ENCODE results near the gene ITPR1.

The ITPR1 gene

DNA sequence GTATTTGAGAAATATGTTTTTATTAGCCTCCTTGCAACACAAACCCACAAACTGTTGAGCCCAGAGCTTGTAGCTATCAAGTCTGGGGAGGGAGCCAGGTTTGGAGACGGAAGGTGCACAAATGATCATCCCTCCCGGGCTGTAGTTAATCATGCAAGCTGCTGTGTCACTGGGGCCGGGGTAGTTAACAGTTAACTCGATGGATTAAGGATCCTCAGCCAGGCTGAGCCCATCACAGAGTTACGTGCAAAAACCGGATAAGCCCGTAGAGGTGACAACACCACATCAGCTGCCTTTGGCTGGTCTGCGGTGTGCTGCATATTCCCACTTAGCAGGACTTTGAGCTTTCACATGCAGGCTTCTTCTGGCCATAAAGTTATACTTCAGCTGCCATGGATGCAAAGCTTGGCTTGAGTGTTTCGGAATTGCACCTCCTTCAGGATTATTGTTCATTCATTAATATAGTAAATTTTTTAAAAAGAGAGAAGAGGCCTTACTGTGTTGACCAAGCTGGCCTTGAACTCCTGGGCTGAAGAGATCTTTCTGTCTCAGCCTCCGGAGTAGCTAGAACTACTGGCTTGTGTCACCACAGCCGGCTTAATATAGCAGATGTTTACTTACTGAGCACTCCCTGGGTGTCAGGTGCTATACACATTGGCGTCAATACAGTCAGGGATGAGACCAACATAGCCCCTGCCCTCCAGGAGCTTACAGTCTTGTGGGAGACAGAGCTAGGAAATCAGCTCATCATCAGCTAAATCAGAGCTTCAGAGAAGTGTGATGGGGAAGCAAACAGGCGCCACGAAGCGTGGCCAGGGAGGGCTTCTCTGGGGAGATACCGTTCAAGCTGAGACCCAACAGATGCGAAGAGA is 259.3 kb downstream of the ITPR1 start:
- peak; percentile 9 for DNase-seq (ENCODE audit: low read depth)
- H3K27me3 ChIP-seq (replicated peaks; ENCODE audit: control insufficient read depth, insufficient read depth, low read length) = peaks cover 4% of the 10 kb centered on the region

DNA sequence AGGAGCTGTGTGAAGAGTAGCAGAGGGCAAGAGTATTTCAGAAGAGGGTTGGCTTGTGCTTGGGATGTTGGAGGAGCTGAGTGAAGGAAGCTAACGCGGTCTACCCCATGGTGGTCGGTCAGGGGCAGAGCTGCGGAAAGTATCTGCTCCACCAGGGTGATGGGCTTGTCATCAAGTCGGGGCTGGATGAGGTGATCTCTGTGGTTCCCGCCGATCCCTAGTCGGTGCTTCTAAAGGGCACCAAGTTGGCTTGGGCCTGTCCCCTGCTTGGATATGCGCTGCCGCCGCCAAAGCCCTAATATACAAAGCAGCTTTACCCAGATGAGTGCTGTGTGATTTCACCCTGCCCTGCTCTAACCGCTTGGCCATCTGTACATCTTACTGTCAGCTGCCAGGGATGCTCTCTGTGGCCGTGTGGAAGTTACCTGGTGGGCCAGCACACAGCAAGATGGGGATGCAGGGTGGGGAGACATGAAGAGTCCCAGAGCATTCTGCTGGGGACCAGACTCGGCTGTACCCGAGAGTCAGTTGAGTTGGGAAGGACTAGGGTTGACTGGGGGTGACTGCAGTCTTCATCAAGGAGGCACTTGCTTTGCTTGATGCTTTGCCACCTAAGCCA is 260.0 kb downstream of the ITPR1 start:
- DNase-seq (ENCODE audit: low read depth) = no peak
- Histone ChIP-seq H3K27me3 (replicated peaks; ENCODE audit: control insufficient read depth, insufficient read depth, low read length) (peaks cover 4% of the 10 kb centered on the region), H3K4me1 (ENCODE audit: control insufficient read depth, insufficient read depth, low read length) (peaks cover 15% of the 10 kb centered on the region), H3K36me3 (ENCODE audit: control insufficient read depth, insufficient read depth, low read length, severe bottlenecking) (no peaks in the 10 kb centered on the region), H3K4me3 (ENCODE audit: low read length) (no peak overlapping the region), H3K9ac (ENCODE audit: low read length) (no peak overlapping the region), H3K9me3 (ENCODE audit: control insufficient read depth, low read length) (no peaks in the 10 kb centered on the region)

More for the DNA sequence above, 259.3 kb downstream of the ITPR1 start:
- Histone ChIP-seq H3K4me3 (ENCODE audit: low read length) (no peak overlapping the region), H3K4me1 (ENCODE audit: control insufficient read depth, insufficient read depth, low read length) (peaks cover 15% of the 10 kb centered on the region), H3K9me3 (ENCODE audit: control insufficient read depth, low read length) (no peaks in the 10 kb centered on the region), H3K9ac (ENCODE audit: low read length) (no peak overlapping the region), H3K36me3 (ENCODE audit: control insufficient read depth, insufficient read depth, low read length, severe bottlenecking) (no peaks in the 10 kb centered on the region)

DNA sequence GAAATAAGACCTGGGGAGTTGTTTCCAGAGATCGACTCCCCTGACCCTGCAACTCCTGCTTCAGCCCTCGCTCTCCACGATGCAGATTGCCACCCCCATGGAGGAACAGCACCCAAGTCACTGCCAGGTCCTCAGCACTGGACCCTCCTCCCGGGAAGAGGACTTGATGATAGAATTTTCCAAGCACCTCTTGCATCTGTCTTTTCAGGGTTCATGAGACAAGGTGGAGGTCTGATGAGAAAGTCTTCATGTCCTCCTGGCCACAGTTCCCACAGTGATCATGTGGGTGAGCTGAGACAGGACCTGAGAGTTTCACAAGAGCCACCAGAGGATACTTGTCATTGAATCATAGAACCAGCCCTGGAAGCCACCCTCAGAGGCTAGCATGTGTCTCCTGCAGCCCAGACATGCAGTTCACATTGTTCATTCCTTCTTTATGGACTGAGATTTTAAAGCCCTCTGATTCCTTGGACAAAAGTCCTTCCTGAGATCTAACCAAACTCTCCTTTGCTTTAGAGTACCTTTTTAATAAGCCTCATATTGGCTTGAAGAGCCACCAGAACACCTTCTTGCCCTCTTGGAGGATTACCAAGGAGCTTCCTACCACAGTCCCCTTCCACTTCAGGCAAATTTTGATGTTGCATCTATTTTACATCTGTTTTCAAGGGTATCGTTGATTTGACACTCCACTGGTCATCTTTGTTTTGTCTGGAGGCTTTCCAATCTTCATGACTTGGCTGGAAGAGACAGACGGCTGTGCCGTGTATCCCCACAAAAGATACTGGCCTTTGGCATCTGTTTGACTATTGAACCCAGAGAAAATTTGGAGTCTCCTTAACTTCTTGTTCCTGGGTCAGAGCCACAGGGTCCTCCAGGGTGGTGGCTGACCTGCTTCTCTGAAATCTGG is 261.3 kb downstream of the ITPR1 start:
- DNase-seq (ENCODE audit: low read depth) = no peak
- Histone ChIP-seq H3K4me3 (ENCODE audit: low read length) (no peak overlapping the region), H3K27me3 (replicated peaks; ENCODE audit: control insufficient read depth, insufficient read depth, low read length) (peaks cover 9% of the 10 kb centered on the region), H3K9ac (ENCODE audit: low read length) (no peak overlapping the region), H3K36me3 (ENCODE audit: control insufficient read depth, insufficient read depth, low read length, severe bottlenecking) (no peaks in the 10 kb centered on the region), H3K9me3 (ENCODE audit: control insufficient read depth, low read length) (no peaks in the 10 kb centered on the region), H3K4me1 (ENCODE audit: control insufficient read depth, insufficient read depth, low read length) (peaks cover 15% of the 10 kb centered on the region)

DNA sequence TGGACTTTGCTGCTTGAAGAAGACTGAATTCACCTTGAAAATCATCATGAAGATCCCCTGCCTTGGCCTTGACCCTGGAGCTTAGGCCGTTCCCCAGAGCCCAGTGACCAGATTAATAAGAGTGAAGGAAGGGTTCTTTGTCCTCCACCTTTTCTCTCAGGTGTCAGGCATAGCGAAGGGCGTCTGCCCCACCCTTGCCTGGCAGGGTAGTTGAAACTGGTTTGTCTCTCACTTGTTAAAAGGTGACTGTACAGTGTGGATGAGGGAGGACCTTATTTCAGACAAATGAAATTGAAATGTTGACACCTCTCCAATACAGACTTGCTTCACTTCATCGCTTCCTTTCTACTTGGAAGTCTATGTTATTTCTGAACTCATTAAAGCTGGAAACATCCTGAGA is 262.4 kb downstream of the ITPR1 start:
- DNase-seq (ENCODE audit: low read depth) = no peak
- Histone ChIP-seq H3K9me3 (ENCODE audit: control insufficient read depth, low read length) (no peaks in the 10 kb centered on the region), H3K4me3 (ENCODE audit: low read length) (no peak overlapping the region), H3K27me3 (replicated peaks; ENCODE audit: control insufficient read depth, insufficient read depth, low read length) (peaks cover 13% of the 10 kb centered on the region), H3K4me1 (ENCODE audit: control insufficient read depth, insufficient read depth, low read length) (peaks cover 15% of the 10 kb centered on the region), H3K36me3 (ENCODE audit: control insufficient read depth, insufficient read depth, low read length, severe bottlenecking) (no peaks in the 10 kb centered on the region), H3K9ac (ENCODE audit: low read length) (no peak overlapping the region)

DNA sequence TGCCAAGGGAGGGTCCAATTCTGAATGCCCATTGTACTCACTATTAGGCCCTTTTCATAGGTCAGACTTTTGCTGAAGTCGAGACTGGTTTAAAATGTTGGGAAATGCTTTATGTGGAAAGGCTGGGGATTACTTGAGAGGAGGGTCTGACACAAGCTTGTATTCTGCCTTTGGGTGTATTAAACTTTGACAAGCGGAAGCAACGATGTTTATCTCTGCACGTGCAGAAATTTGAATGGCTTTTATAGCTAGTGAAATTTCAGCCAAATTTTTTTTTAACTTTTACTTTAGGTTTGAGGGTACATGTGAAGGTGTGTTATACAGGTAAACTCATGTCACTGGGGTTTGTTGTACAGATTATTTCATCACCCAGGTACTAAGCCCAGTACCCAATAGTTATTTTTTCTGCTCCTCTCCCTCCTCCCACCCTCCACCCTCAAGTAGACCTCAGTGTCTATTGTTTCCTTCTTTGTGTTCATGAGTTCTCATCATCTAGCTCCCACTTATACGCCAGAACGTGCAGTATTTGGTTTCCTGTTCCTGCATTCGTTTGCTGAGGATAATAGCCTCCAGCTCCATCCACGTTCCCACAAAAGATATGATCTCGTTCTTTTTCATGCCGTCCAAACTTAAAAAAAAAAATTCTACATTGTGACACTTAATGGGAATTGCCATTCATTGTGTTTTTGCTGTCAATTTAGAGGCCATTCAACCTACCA is 263.1 kb downstream of the ITPR1 start:
- no peaks in the 10 kb centered on the region for H3K36me3 ChIP-seq (ENCODE audit: control insufficient read depth, insufficient read depth, low read length, severe bottlenecking)
- peaks cover 11% of the 10 kb centered on the region for H3K4me1 ChIP-seq (ENCODE audit: control insufficient read depth, insufficient read depth, low read length)
- no peaks in the 10 kb centered on the region for H3K9me3 ChIP-seq (ENCODE audit: control insufficient read depth, low read length)
- no peak overlapping the region for H3K9ac ChIP-seq (ENCODE audit: low read length)
- no peak for DNase-seq (ENCODE audit: low read depth)
- peaks cover 13% of the 10 kb centered on the region for H3K27me3 ChIP-seq (replicated peaks; ENCODE audit: control insufficient read depth, insufficient read depth, low read length)
- no peak overlapping the region for H3K4me3 ChIP-seq (ENCODE audit: low read length)

DNA sequence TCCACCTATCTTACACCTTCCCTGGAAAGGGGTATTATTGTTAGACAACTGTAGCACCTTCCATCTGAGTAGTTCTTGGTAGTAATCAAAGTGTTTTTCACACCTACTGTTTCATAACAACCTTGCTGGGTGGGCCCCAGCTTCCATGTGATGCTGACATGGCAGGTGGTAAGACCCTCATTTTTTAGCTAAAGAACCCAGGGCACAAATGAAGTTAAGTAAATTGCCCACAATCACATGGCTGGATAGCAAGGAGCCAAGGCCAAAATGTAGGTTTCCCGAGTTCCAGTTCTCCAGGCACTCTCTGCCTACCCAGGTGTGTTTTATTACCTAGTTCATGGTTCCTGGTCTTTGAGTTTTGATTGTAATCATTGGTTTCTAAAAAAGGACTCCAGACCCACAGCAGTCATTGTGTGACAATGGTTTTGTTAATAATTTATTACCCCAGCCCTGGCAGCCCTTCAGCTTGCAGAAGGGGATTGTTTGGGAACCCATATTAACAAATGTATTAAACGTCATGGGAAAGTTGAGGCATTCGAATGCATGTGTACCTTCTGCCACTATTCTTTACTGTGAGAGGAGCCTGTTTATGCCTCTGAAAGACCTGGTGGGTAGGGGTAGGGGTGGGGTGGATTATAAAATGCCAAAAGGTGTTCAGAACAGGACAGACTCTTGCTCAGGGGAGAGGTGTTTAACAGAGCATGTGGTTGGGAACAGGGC is 263.9 kb downstream of the ITPR1 start:
- H3K4me3 ChIP-seq (ENCODE audit: low read length) = no peak overlapping the region
- H3K9me3 ChIP-seq (ENCODE audit: control insufficient read depth, low read length) = no peaks in the 10 kb centered on the region

DNA sequence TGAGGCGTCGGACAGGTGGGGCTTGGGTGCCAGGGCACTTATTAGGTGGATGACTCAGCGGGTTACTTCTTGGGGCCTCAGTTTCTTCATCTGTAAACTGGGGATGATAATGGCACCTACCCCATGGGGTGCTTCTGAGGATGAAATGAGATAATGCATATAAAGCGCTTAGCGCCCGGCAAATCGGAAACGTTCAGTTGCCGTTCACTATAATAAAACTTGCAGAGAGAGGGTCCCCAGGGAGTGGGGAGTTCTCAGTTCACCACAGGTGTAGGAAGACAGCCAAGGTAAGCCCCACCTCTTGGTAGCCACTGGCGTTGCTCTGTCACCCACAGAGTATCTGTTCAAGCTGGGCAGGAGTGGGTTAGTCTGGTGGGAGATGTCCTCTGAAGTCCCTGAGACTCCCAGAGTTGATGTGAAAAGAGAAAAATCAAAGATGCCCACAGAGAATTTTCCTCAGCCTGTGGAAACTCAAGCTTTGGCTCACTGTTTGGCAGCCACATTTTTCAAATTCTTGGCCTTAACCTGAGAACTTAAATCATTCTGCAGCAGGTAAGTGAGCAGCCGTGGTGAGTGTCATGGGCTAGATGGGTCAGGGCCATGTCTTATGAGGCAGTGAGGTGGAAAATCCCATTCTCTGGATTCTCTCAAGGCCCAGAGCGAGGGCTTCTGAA is 264.6 kb downstream of the ITPR1 start:
- DNase-seq (ENCODE audit: low read depth) = no peak
- no peaks in the 10 kb centered on the region for H3K9me3 ChIP-seq (ENCODE audit: control insufficient read depth, low read length)
- H3K9ac ChIP-seq (ENCODE audit: low read length) = no peak overlapping the region
- peaks cover 13% of the 10 kb centered on the region for H3K27me3 ChIP-seq (replicated peaks; ENCODE audit: control insufficient read depth, insufficient read depth, low read length)
- no peaks in the 10 kb centered on the region for H3K36me3 ChIP-seq (ENCODE audit: control insufficient read depth, insufficient read depth, low read length, severe bottlenecking)
- no peaks in the 10 kb centered on the region for H3K4me1 ChIP-seq (ENCODE audit: control insufficient read depth, insufficient read depth, low read length)
- no peak overlapping the region for H3K4me3 ChIP-seq (ENCODE audit: low read length)

More for the DNA sequence above, 263.9 kb downstream of the ITPR1 start:
- Histone ChIP-seq H3K9ac (ENCODE audit: low read length) (no peak overlapping the region), H3K4me1 (ENCODE audit: control insufficient read depth, insufficient read depth, low read length) (peaks cover 3% of the 10 kb centered on the region), H3K27me3 (replicated peaks; ENCODE audit: control insufficient read depth, insufficient read depth, low read length) (peaks cover 13% of the 10 kb centered on the region), H3K36me3 (ENCODE audit: control insufficient read depth, insufficient read depth, low read length, severe bottlenecking) (no peaks in the 10 kb centered on the region)
- DNase-seq (ENCODE audit: low read depth) = no peak

DNA sequence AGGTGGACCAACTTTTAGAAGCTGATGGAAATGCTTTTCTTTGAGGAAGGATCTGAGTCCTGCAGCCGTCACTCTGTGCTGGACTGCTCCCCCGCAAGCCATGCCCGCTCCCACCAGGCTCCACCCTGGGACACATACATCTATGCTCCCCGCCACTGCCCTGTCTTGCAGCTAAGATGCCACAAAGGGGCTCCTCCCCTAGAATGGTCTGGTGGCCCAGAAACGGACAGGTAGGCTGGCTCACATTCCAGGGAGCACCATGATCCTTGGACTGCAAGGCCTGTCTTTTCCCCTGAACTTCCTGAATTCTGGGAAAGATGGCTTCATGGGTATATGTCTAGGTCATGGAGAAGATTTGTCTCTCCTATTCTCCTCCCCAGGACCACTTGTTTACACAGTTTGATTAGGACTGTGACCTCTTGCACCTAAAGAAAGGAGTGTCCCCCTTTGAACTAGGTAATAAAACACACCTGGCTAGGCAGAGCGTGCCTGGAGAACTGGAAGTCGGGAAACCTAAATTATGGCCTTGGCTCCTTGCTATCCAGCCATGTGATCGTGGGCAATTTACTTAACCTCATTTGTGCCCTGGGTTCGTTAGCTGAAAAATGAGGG is 265.2 kb downstream of the ITPR1 start:
- H3K36me3 ChIP-seq (ENCODE audit: control insufficient read depth, insufficient read depth, low read length, severe bottlenecking) = no peaks in the 10 kb centered on the region
- H3K9me3 ChIP-seq (ENCODE audit: control insufficient read depth, low read length) = no peaks in the 10 kb centered on the region
- no peak for DNase-seq (ENCODE audit: low read depth)
- H3K27me3 ChIP-seq (replicated peaks; ENCODE audit: control insufficient read depth, insufficient read depth, low read length) = peaks cover 13% of the 10 kb centered on the region
- H3K4me3 ChIP-seq (ENCODE audit: low read length) = no peak overlapping the region
- no peaks in the 10 kb centered on the region for H3K4me1 ChIP-seq (ENCODE audit: control insufficient read depth, insufficient read depth, low read length)
- no peak overlapping the region for H3K9ac ChIP-seq (ENCODE audit: low read length)

DNA sequence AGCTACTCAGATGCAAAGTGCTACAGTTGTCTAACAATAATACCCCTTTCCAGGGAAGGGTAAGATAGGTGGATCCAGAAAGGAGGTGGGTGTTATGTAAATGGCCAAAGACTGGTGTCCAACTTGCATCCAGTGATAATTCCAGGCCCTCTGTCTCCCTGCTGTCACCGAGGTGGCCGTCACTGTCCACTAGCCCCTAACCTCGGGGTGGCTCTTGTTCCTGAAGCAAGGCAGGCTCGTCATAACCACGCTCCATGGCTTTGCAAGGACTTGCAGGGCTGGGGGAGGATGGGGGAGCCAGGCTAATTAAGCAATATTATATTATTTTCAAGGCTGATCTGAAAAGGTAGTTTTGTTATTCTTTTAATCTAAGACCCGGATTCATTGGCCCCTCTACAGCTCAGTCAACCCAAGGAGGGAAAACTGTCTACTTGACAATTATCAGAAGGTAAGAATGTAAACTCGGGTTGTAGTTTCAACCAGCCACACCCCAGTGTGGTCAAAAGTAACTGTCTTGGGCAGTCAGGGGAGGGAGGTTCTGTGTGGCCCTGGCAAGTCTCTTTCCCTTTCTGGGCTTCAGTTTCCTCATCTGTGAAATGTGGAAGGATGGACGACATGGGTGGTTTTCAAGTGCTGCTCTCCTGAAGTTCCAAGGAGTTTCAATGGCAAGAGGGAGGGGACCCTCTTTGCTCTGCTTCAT is 266.0 kb downstream of the ITPR1 start:
- Histone ChIP-seq H3K9me3 (ENCODE audit: control insufficient read depth, low read length) (no peaks in the 10 kb centered on the region), H3K9ac (ENCODE audit: low read length) (no peak overlapping the region), H3K4me3 (ENCODE audit: low read length) (no peak overlapping the region), H3K4me1 (ENCODE audit: control insufficient read depth, insufficient read depth, low read length) (no peaks in the 10 kb centered on the region), H3K36me3 (ENCODE audit: control insufficient read depth, insufficient read depth, low read length, severe bottlenecking) (no peaks in the 10 kb centered on the region), H3K27me3 (replicated peaks; ENCODE audit: control insufficient read depth, insufficient read depth, low read length) (peaks cover 13% of the 10 kb centered on the region)
- DNase-seq (ENCODE audit: low read depth) = no peak

Measured in adipocyte (in vitro differentiated cells).